Ishikawa (cell line): ENCODE results near the gene ZNF606.

Experiments
- CEBPB ChIP-seq: IDR thresholded peaks from 2 replicates; pipeline ENCODE4 v1.6.1; 2012
- CREB1 ChIP-seq: IDR thresholded peaks from 2 replicates; pipeline ENCODE4 v1.6.1; 2012; ENCODE audit warnings: low read depth
- EGR1 ChIP-seq: IDR thresholded peaks from 2 replicates; pipeline ENCODE4 v1.6.1; 2012
- EP300 ChIP-seq: IDR thresholded peaks from 2 replicates; pipeline ENCODE4 v1.6.1; 2012; ENCODE audit warnings: borderline replicate concordance
- FOXM1 ChIP-seq: IDR thresholded peaks from 2 replicates; pipeline ENCODE4 v1.6.1; 2012; ENCODE audit warnings: low read depth, borderline replicate concordance
- NFIC ChIP-seq: IDR thresholded peaks from 2 replicates; pipeline ENCODE4 v1.6.1; 2012
- RAD21 ChIP-seq: IDR thresholded peaks from 2 replicates; pipeline ENCODE4 v1.6.1; 2012; ENCODE audit warnings: low read depth
- TAF1 ChIP-seq: IDR thresholded peaks from 2 replicates; pipeline ENCODE4 v1.6.1; 2012; ENCODE audit warnings: low read depth, mild to moderate bottlenecking
- TCF12 ChIP-seq: IDR thresholded peaks from 2 replicates; pipeline ENCODE4 v1.6.1; 2012; ENCODE audit warnings: low read depth
- TEAD4 ChIP-seq: IDR thresholded peaks from 2 replicates; pipeline ENCODE4 v1.6.1; 2012
- YY1 ChIP-seq: IDR thresholded peaks from 2 replicates; pipeline ENCODE4 v1.6.1; 2012; ENCODE audit warnings: low read depth
- ZBTB7A ChIP-seq: IDR thresholded peaks from 2 replicates; pipeline ENCODE4 v1.6.1; 2012; ENCODE audit warnings: low read depth
- TF ChIP-seq, protein P1 (sequence below): IDR thresholded peaks from 2 replicates; pipeline ENCODE4 v1.6.1; 2012
- TF ChIP-seq, protein P2 (sequence below): IDR thresholded peaks from 2 replicates; pipeline ENCODE4 v1.6.1; 2012
- TF ChIP-seq, protein P3 (sequence below): IDR thresholded peaks from 2 replicates; pipeline ENCODE4 v1.6.1; 2012; ENCODE audit warnings: low read depth, mild to moderate bottlenecking

The ZNF606 gene

DNA sequence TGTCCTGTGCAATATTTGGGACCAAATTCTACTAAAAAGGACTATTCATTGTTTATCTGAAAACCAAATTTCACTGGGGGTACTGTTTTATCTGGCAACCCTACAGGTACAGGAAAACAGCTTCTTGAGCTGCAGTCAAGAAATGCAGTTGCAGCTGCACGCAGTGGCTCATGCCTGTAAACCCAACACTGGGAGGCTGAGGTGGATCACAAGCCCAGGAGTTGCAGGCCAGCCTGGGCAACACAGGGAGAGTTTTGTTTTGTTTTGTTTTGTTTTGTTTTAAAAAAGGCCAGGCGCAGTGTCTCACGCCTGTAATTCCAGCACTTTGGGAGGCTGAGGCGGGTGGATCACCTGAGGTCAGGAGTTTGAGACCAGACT, 19.7 kb upstream of the ZNF606 start:
- TF ChIP-seq, protein P1, sequence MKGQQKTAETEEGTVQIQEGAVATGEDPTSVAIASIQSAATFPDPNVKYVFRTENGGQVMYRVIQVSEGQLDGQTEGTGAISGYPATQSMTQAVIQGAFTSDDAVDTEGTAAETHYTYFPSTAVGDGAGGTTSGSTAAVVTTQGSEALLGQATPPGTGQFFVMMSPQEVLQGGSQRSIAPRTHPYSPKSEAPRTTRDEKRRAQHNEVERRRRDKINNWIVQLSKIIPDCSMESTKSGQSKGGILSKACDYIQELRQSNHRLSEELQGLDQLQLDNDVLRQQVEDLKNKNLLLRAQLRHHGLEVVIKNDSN: no peak
- TF ChIP-seq EGR1 (no peak), TEAD4 (no peak), RAD21 (no peak), CREB1 (no peak), YY1 (no peak), FOXM1 (no peak), NFIC (no peak), TCF12 (no peak)
- TF ChIP-seq, protein P2, sequence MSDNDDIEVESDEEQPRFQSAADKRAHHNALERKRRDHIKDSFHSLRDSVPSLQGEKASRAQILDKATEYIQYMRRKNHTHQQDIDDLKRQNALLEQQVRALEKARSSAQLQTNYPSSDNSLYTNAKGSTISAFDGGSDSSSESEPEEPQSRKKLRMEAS: no peak

DNA sequence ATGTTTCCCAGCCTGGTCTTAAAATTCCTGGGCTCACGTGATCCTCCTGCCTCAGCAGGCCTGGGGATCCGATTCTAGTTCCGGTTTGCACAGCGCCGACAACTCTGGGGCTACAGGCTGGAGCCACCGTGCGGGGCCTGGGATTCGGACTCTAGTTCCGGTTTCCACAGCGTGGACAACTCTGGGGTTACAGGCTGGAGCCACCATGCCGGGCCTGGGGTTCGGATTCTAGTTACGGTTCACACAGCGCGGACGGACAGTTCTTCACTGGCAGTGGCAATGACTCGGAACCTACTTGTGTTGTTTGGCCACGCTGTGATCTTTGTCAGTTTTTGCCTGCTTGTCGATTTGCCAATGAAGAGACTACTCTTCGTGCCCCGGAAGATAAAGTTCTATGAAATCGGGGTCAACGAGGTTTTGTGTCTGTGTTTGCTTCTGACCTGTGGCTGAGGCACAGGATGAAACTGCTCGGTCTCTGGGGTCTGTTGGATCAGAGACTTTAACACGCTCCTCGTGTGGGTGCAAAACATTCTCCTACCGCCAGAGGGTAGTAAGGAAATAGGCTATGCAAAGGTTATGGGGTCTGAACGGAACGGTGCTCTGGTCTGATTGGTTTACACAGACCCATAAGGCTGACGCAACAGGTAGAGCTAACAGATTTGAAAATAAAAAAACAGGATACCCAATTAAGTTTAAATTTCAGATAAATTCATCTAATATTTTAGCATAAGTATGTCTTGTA, 19.1 kb upstream of the ZNF606 start:
- TF ChIP-seq EGR1 (no peak), CEBPB (no peak), RAD21 (peak; percentile 64)

DNA sequence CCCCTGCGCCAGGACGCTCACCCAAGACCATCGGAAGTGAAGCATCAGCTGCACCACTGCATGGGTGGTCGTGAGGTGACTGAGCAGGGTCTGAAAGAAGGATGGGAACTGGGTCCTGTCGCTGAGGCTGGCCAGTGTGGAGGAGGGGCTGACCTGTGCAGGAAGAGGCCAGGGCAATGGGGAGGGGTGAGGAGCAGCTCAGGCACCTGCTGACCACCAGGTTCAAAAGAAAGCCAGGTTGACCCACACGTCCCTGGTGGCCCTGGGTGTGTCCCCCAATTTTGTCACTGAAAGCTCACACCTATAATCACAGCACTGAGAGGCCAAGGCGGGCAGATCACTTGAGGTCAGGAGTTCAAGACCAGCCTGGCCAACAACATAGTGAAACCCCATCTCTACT, 17.5 kb upstream of the ZNF606 start:
- TF ChIP-seq CREB1: no peak
- no peak for TF ChIP-seq CEBPB
- TF ChIP-seq NFIC: no peak
- TF ChIP-seq TEAD4: no peak
- no peak for TF ChIP-seq RAD21
- TF ChIP-seq EP300: no peak
- TF ChIP-seq, protein P2: no peak
- TF ChIP-seq YY1: no peak
- TF ChIP-seq EGR1: no peak
- TF ChIP-seq TAF1: no peak
- no peak for TF ChIP-seq ZBTB7A
- TF ChIP-seq, protein P3, sequence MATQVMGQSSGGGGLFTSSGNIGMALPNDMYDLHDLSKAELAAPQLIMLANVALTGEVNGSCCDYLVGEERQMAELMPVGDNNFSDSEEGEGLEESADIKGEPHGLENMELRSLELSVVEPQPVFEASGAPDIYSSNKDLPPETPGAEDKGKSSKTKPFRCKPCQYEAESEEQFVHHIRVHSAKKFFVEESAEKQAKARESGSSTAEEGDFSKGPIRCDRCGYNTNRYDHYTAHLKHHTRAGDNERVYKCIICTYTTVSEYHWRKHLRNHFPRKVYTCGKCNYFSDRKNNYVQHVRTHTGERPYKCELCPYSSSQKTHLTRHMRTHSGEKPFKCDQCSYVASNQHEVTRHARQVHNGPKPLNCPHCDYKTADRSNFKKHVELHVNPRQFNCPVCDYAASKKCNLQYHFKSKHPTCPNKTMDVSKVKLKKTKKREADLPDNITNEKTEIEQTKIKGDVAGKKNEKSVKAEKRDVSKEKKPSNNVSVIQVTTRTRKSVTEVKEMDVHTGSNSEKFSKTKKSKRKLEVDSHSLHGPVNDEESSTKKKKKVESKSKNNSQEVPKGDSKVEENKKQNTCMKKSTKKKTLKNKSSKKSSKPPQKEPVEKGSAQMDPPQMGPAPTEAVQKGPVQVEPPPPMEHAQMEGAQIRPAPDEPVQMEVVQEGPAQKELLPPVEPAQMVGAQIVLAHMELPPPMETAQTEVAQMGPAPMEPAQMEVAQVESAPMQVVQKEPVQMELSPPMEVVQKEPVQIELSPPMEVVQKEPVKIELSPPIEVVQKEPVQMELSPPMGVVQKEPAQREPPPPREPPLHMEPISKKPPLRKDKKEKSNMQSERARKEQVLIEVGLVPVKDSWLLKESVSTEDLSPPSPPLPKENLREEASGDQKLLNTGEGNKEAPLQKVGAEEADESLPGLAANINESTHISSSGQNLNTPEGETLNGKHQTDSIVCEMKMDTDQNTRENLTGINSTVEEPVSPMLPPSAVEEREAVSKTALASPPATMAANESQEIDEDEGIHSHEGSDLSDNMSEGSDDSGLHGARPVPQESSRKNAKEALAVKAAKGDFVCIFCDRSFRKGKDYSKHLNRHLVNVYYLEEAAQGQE: no peak
- no peak for TF ChIP-seq FOXM1
- TF ChIP-seq TCF12: no peak
- TF ChIP-seq, protein P1: no peak

DNA sequence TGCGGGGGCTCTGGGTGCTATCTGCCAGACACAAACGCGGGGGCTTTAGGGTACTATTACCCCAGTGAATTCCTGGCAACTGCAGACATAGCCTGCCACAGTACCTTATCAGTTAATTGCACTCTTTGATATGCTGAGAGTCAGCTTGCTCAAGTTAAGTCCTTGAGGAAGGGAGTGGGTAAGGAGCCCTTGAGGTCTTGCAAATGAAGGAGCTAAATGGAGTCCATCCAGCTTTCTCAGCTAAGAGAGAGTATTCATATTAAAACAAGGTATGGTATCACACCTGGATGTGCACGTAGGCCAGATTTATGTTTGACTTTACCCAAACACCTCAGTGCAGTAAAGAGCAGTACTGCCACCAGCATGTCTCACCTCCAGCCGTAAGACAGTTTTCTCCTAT, 11.5 kb upstream of the ZNF606 start:
- TF ChIP-seq YY1 (no peak), NFIC (no peak), EP300 (no peak), CREB1 (no peak), CEBPB (no peak), ZBTB7A (no peak), TEAD4 (no peak), TCF12 (no peak), RAD21 (no peak), TAF1 (no peak), FOXM1 (no peak), EGR1 (no peak)
- TF ChIP-seq, protein P1: no peak
- TF ChIP-seq, protein P3: no peak
- TF ChIP-seq, protein P2: no peak

DNA sequence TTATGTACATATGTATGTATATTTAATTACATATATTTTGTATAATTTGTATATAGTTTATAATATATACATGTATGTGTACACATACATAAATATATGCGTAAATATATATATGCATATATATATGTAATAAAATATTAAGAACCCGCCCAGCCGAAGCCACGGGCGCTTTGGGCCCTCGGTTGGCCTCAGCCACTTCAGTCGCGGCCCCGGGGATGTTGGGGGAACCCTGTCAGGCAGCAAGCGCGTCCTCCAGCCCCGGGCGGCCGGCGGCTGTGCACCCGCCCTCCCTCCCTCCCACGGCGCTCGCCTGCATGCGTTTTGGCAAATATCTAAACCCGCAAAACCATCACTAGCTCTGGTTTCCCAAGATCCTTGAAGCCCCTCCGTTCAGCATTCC, 7.9 kb upstream of the ZNF606 start:
- TF ChIP-seq YY1: no peak
- no peak for TF ChIP-seq ZBTB7A
- TF ChIP-seq TAF1: no peak
- no peak for TF ChIP-seq CEBPB
- no peak for TF ChIP-seq TEAD4
- TF ChIP-seq TCF12: no peak
- TF ChIP-seq FOXM1: no peak
- TF ChIP-seq, protein P3: no peak
- no peak for TF ChIP-seq CREB1
